Hepatocyte (in vitro differentiated cells): ENCODE data around the gene IL21R.

ENCODE experiments used
- CTCF ChIP-seq: fragments of 200-600 bp; sonication (generic); IDR thresholded peaks from 2 replicates; pipeline ENCODE4 v1.5.1; 2016; ENCODE audit warnings: antibody characterized with exemption, mild to moderate bottlenecking; ENCODE audit not compliant: poor library complexity
- EZH2phosphoT487 ChIP-seq: fragments of 200-600 bp; sonication (generic); IDR thresholded peaks from one replicate; pipeline ENCODE4 v1.6.1; 2018; ENCODE audit warnings: antibody characterized with exemption, mild to moderate bottlenecking, low read depth, moderate library complexity; ENCODE audit not compliant: unreplicated experiment, severe bottlenecking

DNA sequence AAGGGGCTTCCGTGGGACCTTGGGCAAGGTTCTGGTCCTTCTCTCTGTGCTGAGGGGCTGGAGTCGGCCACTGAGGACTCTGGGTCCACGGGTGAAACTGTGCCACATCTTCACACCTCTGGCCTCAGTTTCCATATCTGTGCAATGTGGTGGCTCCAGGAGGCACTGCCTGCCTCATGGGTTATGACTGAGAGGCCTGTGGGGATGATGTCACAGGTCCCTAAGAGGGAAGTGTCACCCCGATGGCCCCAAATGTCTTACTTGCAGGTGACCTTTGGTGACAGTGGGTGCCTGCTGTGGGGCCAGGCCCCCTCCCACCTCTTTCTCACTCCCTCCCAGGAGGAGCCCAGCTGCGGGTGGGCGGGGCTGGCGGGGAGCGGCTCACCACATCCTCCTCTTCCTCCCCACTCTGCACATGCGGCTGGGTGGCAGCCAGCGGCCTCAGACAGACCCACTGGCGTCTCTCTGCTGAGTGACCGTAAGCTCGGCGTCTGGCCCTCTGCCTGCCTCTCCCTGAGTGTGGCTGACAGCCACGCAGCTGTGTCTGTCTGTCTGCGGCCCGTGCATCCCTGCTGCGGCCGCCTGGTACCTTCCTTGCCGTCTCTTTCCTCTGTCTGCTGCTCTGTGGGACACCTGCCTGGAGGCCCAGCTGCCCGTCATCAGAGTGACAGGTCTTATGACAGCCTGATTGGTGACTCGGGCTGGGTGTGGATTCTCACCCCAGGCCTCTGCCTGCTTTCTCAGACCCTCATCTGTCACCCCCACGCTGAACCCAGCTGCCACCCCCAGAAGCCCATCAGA lies at the start of gene IL21R:
- TF ChIP-seq EZH2phosphoT487 (no peak), CTCF (no peak)
